Measurements from ENCODE around the gene KIF17.

DNA sequence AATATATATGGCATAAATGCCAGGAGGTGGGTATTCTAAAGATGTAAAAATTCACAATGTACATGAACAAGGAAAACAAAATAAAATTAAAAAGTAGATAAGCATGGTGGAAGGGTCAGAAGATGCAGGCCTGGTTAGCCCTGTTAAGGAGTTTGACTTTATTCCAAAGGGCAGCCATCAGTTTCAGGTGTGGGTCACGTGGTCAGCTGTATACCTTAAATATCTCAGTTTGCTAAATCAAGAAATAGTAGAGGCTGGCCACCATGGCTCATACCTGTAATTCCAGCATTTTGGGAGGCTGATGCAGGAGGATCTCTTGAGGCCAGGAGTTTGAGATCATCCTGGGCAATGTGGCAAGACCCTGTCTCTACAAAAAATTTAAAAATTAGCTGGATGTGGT is 93.1 kb downstream of the KIF17 start:
- TF ChIP-seq CTCF (IDR thresholded peaks at IDR 0.05; ENCODE audit: insufficient read depth, low read depth, low read length): no peak
- TF ChIP-seq EZH2 (IDR thresholded peaks at IDR 0.05; ENCODE audit: insufficient read depth, low read length): no peak
